ENCODE results near the gene BLM. TPM values are rescaled to one million over a fixed set of nuclear protein-coding genes. Genes with fewer than 3 reads are reported as not detected.

Gene BLM
- total and polyA plus RNA-seq, 10 of the 15 experiments (the other 5 are each of a cell fraction or from before 2014, with no cell fraction given), result 23.0 to 68.4 (median 43.9) TPM

DNA sequence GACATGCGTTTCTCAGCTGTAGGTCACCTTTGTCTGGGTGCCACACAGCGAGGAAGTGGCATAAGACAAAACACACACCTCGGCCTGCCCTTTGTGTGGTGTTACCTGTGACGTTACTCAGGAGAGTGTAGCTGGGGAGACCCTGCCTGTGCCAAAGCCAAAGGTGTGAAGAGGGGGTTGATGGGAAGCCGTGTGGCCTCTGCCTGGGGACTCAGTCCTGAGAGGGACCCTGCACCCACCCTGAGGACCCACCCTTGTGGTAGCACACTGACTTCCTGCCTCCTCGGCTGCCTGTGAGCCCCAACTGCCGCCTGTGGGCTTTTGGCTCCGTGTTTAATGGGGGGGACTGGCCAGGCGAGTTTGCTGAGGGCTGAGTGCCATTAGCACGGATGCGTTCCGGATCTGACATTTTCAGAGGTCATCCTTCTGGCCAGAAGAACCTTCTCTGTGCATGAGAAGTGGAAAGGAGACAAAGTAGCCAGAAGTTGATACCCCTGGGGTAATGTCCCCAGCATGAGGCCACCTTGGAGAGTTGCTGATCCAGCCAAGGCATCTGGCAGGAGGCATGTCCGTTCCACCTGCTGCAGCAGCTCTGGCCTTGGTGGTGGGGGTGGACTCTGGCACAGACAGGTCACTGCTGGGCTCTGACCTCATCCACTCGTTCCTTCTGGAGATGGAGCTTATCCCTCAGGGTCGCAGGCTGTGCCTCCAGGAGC lies 99.4 kb downstream of the BLM start:
- ChIA-PET SMC1A (ENCODE audit: uncharacterized antibody, unreplicated experiment) (interaction anchor here (0.9 to 2.3 kb wide), 7 partner anchors 13 to 169 kb away, joined by 3 to 15 read pairs (median 3); partner anchors contain the start of gene HDDC3), CTCF (interaction anchor here (2.0 to 3.8 kb wide), 3 partner anchors 8 to 118 kb away, joined by 6 to 13 read pairs (median 8); partner anchors contain the start of genes HDDC3 and UNC45A), POLR2A (interaction anchor here (0.6 to 2.1 kb wide), 4 partner anchors 14 to 114 kb away, joined by 3 to 7 read pairs (median 5); no protein-coding TSS in a partner anchor), RAD21 (ENCODE audit: unreplicated experiment) (interaction anchor here (0.6 kb wide), 1 partner anchor 29 kb away, joined by 3 read pairs; no protein-coding TSS in a partner anchor)
- no peak overlapping the region for H3K9ac ChIP-seq (ENCODE audit: control insufficient read depth, insufficient read depth, low read length)
- intact Hi-C loops (cut with micrococcal nuclease; ENCODE audit: unreplicated experiment), result loop anchor here (5.0 kb wide), 1 partner anchor 71 kb away; no protein-coding TSS in a partner anchor
- no peak overlapping the region for H3K27ac ChIP-seq (ENCODE audit: control insufficient read depth, insufficient read depth)
- H4K20me1 ChIP-seq (ENCODE audit: control insufficient read depth, insufficient read depth), result no peaks in the 10 kb centered on the region
- peaks cover 6 to 14% of the 10 kb centered on the region in 2 experiments; a peak in 3 of 4 replicates for H3K36me3 ChIP-seq (ENCODE audit: control insufficient read depth in 2 of 2, insufficient read depth in 2 of 2, low read length in 1 of 2)
- no peak for ATAC-seq
- no peak for DNase-seq (ENCODE audit: low read depth, low spot score)
- no peaks in the 10 kb centered on the region for H3K27me3 ChIP-seq (replicated peaks in 1 of 2; ENCODE audit: control insufficient read depth in 2 of 2, insufficient read depth in 2 of 2, low read length in 1 of 2)
- no peak for TF ChIP-seq E2F4 (IDR thresholded peaks at IDR 0.05; ENCODE audit: low read depth, low read length)
- TF ChIP-seq SMARCA5 (IDR thresholded peaks at IDR 0.05), result no peak
- TF ChIP-seq FOS (IDR thresholded peaks at IDR 0.05; ENCODE audit: borderline replicate concordance, extremely low read depth, insufficient read length), result no peak
- no peak for TF ChIP-seq CREM (IDR thresholded peaks at IDR 0.05; ENCODE audit: low read depth)
- no peak for TF ChIP-seq PML (IDR thresholded peaks at IDR 0.05; ENCODE audit: low read length)
- TF ChIP-seq HSF1 (IDR thresholded peaks at IDR 0.05; ENCODE audit: low read depth, low read length), result no peak
- no peak for TF ChIP-seq USF2 (IDR thresholded peaks at IDR 0.05; ENCODE audit: borderline replicate concordance, low read depth, low read length)
- TF ChIP-seq HDGF (IDR thresholded peaks at IDR 0.05), result no peak
- TF ChIP-seq ZNF687 (IDR thresholded peaks at IDR 0.05), result no peak
- no peak for TF ChIP-seq NFYA (IDR thresholded peaks at IDR 0.05; ENCODE audit: borderline replicate concordance, low read depth, low read length)
- TF ChIP-seq RBBP5 (conservative IDR thresholded peaks at IDR 0.05), result no peak
- no peak for TF ChIP-seq ELK1 (IDR thresholded peaks at IDR 0.05; ENCODE audit: low read depth, low read length)
- TF ChIP-seq ASH2L (IDR thresholded peaks at IDR 0.05; ENCODE audit: borderline replicate concordance, low read depth), result no peak
- BruUV-seq (replicated peaks), result no TSS peak
- no peak overlapping the region for H3K4me3 ChIP-seq
- FAIRE-seq, result no peak
- in situ Hi-C loops (cut with MboI), result no loop called here
- H3K79me2 ChIP-seq (ENCODE audit: control insufficient read depth, insufficient read depth, low read length), result no peaks in the 10 kb centered on the region
- H3K4me2 ChIP-seq (ENCODE audit: control insufficient read depth, insufficient read depth), result no peak overlapping the region
- WGBS (ENCODE audit: insufficient coverage, insufficient replicate concordance, low lambda C conversion rate, missing lambda C conversion rate), result 90% methylated on average over 15 of the region's 15 CpGs
- H2AFZ ChIP-seq (ENCODE audit: control insufficient read depth, low read depth, low read length), result no peak overlapping the region
- peaks cover 26% of the 10 kb centered on the region for H3K4me1 ChIP-seq (ENCODE audit: control insufficient read depth, insufficient read depth, low read length)
- H3K9me3 ChIP-seq (replicated peaks; ENCODE audit: control insufficient read depth, insufficient read depth, low read length), result no peaks in the 10 kb centered on the region

Measured in GM12878 (cell line).